HG03025 (cell line): Measurements from ENCODE around the gene PSMD11.
A peak's percentile ranks its signal among the peaks of the same experiment; 100 is the strongest.
"Not testable (repeated sequence)": the region's sequence is repeated elsewhere in the genome, so short reads cannot be mapped to it uniquely, and the experiment has no call there.

Experiments
- ATAC-seq: cut with Tn5 transposase; IDR thresholded peaks from one replicate; pipeline ENCODE4 v1.9.1; 2021; ENCODE audit warnings: mild to moderate bottlenecking, moderate library complexity; ENCODE audit not compliant: unreplicated experiment, low FRiP score

PSMD11 gene

GRCh38 chr17:32504166-32504990 lies 60.1 kb downstream of the PSMD11 start:
- ATAC-seq = no peak

- no peak for ATAC-seq
Observed at GRCh38 chr17:32508926-32509325, 64.6 kb downstream of the PSMD11 start.

- ATAC-seq = no peak
Observed at GRCh38 chr17:32510466-32510865, 66.2 kb downstream of the PSMD11 start.

GRCh38 chr17:32512328-32512727 lies 68.0 kb downstream of the PSMD11 start:
- no peak for ATAC-seq

GRCh38 chr17:32513579-32513978 lies 69.3 kb downstream of the PSMD11 start:
- no peak for ATAC-seq

- no peak for ATAC-seq
Observed at GRCh38 chr17:32514606-32515005, 70.3 kb downstream of the PSMD11 start.

GRCh38 chr17:32515677-32516383 lies 71.5 kb downstream of the PSMD11 start:
- no peak for ATAC-seq

- no peak for ATAC-seq
Observed at GRCh38 chr17:32516450-32516849, 72.1 kb downstream of the PSMD11 start.

GRCh38 chr17:32516940-32517701 lies 72.8 kb downstream of the PSMD11 start:
- no peak for ATAC-seq

- ATAC-seq = no peak
Observed at GRCh38 chr17:32517982-32518381, 73.7 kb downstream of the PSMD11 start.

GRCh38 chr17:32518646-32519227 lies 74.4 kb downstream of the PSMD11 start:
- no peak for ATAC-seq

GRCh38 chr17:32519228-32520103 lies 75.2 kb downstream of the PSMD11 start:
- no peak for ATAC-seq

GRCh38 chr17:32520104-32520701 lies 75.9 kb downstream of the PSMD11 start:
- ATAC-seq = no peak

GRCh38 chr17:32520737-32521404 lies 76.6 kb downstream of the PSMD11 start:
- ATAC-seq = no peak

GRCh38 chr17:32523017-32523680 lies 78.8 kb downstream of the PSMD11 start:
- peak; percentile 48 for ATAC-seq

GRCh38 chr17:32523827-32524552 lies 79.7 kb downstream of the PSMD11 start:
- ATAC-seq = no peak

GRCh38 chr17:32524553-32524880 lies 80.2 kb downstream of the PSMD11 start:
- not testable (repeated sequence) for ATAC-seq

GRCh38 chr17:32525122-32525521 lies 80.8 kb downstream of the PSMD11 start:
- no peak for ATAC-seq
